ENCODE measurements around the gene CYP17A1. TPM values are rescaled to one million over a fixed set of nuclear protein-coding genes. Genes with fewer than 3 reads are reported as not detected.

CYP17A1 gene
- total and polyA plus RNA-seq, 11 donors = 0.25 TPM; not detected in 10

GRCh38 chr10:102831322-102832071 is 5.7 kb downstream of the CYP17A1 start:
- H3K27ac ChIP-seq = no peak overlapping the region
- H3K27me3 ChIP-seq = no peaks in the 10 kb centered on the region
- intact Hi-C loops (cut with DNase I) = loop anchor here in 8 of 10 donors (5.0 to 10.0 kb wide), 9 partner anchors 76 to 513 kb away; partner anchors contain the start of gene RPEL1 (in 4 of the 8)
- H3K4me3 ChIP-seq = no peak overlapping the region
- 80 to 82% (median 81%) methylated on average over 16 of the region's 16 CpGs for WGBS, 4 donors
- no peak for TF ChIP-seq CTCF (IDR thresholded peaks at IDR 0.05)
- TF ChIP-seq POLR2A (IDR thresholded peaks at IDR 0.05) = no peak
- no peaks in the 10 kb centered on the region for H3K9me3 ChIP-seq
- H3K4me1 ChIP-seq = peaks cover 0 to 8% (median 0%) of the 10 kb centered on the region in 12 donors
- no peak for ATAC-seq
- no peaks in the 10 kb centered on the region for H3K36me3 ChIP-seq
- peak in 1 of 5 donors; percentile 18 for DNase-seq

GRCh38 chr10:102827597-102827975 is 9.6 kb downstream of the CYP17A1 start:
- ATAC-seq = no peak
- Histone ChIP-seq H3K36me3 (no peaks in the 10 kb centered on the region), H3K27me3 (no peaks in the 10 kb centered on the region), H3K27ac (no peak overlapping the region), H3K4me1 (no peaks in the 10 kb centered on the region), H3K9me3 (no peaks in the 10 kb centered on the region), H3K4me3 (no peak overlapping the region)
- no peak for DNase-seq
- 86 to 93% (median 89%) methylated on average over 5 of the region's 5 CpGs for WGBS, 4 donors
- intact Hi-C loops (cut with DNase I) = loop anchor here in 1 of 10 donors (5.0 kb wide), 1 partner anchor 85 kb away; the partner anchor contains the start of gene WBP1L
- TF ChIP-seq CTCF (IDR thresholded peaks at IDR 0.05) (no peak), POLR2A (IDR thresholded peaks at IDR 0.05) (no peak)

- ATAC-seq (no peak), DNase-seq (no peak)
- no peaks in the 10 kb centered on the region for H3K9me3 ChIP-seq
- H3K27me3 ChIP-seq = no peaks in the 10 kb centered on the region
- no peaks in the 10 kb centered on the region for H3K36me3 ChIP-seq
- WGBS, 4 donors = 91 to 94% (median 93%) methylated on average over 9 of the region's 9 CpGs
- intact Hi-C loops (cut with DNase I) = loop anchor here in 1 of 10 donors (5.0 kb wide), 1 partner anchor 84 kb away; the partner anchor contains the start of gene WBP1L
- TF ChIP-seq CTCF (IDR thresholded peaks at IDR 0.05) (no peak), POLR2A (IDR thresholded peaks at IDR 0.05) (no peak)
- no peaks in the 10 kb centered on the region for H3K4me1 ChIP-seq
- H3K4me3 ChIP-seq = no peak overlapping the region
- H3K27ac ChIP-seq = no peak overlapping the region
Measured at GRCh38 chr10:102826148-102826796, 10.9 kb downstream of the CYP17A1 start.

- no peaks in the 10 kb centered on the region for H3K27me3 ChIP-seq
Measured at GRCh38 chr10:102824664-102825063, 12.5 kb downstream of the CYP17A1 start.

More at GRCh38 chr10:102824664-102825063, 12.5 kb downstream of the CYP17A1 start:
- DNase-seq (no peak), ATAC-seq (no peak)
- Histone ChIP-seq H3K36me3 (no peaks in the 10 kb centered on the region), H3K4me1 (peaks cover 0 to 4% (median 0%) of the 10 kb centered on the region in 12 donors), H3K9me3 (no peaks in the 10 kb centered on the region), H3K27ac (no peak overlapping the region), H3K4me3 (no peak overlapping the region)
- 91 to 97% (median 95%) methylated on average over 4 of the region's 4 CpGs for WGBS, 4 donors
- intact Hi-C loops (cut with DNase I) = loop anchor here in 1 of 10 donors (5.0 kb wide), 1 partner anchor 82 kb away; the partner anchor contains the start of gene WBP1L
- TF ChIP-seq POLR2A (IDR thresholded peaks at IDR 0.05) = no peak
- TF ChIP-seq CTCF (IDR thresholded peaks at IDR 0.05) = no peak
